Right atrium auricular region (tissue), 2 donors: ENCODE data around the gene HAL. TPM values are rescaled to one million over a fixed set of nuclear protein-coding genes. Genes with fewer than 3 reads are reported as not detected.

Experiments
- DNase-seq: peaks from one replicate; pipeline ENCODE4 v3.0.0-alpha.2; 2019; ENCODE audit warnings: low spot score
- H3K27ac ChIP-seq, 2 donors: fragments of 200-600 bp; sonication (generic); 1 replicate in 1 of 2; 2 replicates in 1 of 2; pipeline ENCODE4 v1.5.1; 2016 to 2019
- H3K27me3 ChIP-seq, 2 donors: fragments of 200-600 bp; sonication (generic); one replicate each; pipeline versions ENCODE4 v1.5.1 to v1.6.0; 2017 to 2019
- H3K36me3 ChIP-seq: fragments of 200-600 bp; sonication (generic); one replicate; pipeline ENCODE4 v1.5.1; 2016
- H3K4me1 ChIP-seq, 2 donors: fragments of 200-600 bp; sonication (generic); one replicate each; pipeline versions ENCODE4 v1.5.1 to v1.6.0; 2017 to 2019
- H3K4me3 ChIP-seq, 2 donors: fragments of 200-600 bp; sonication (generic); 1 replicate in 1 of 2; 2 replicates in 1 of 2; pipeline ENCODE4 v1.5.1; 2017 to 2019; ENCODE audit warnings: mild to moderate bottlenecking in 1 of 2, moderate library complexity in 1 of 2
- H3K9me3 ChIP-seq, 2 donors: fragments of 200-600 bp; sonication (generic); one replicate each; pipeline ENCODE4 v1.5.1; 2019
- total RNA-seq, 2 donors: library from RNA; depleted of rRNA; stranded (reverse); fragments of >200 nt; gene quantifications; one replicate each; pipeline ENCODE4 v1.1.0, GENCODE V29; 2016
- TF ChIP-seq, protein P1 (sequence below), 2 donors: fragments of 200-600 bp; sonication (generic); IDR thresholded peaks; one replicate each; pipeline ENCODE4 v1.5.1; 2019; ENCODE audit warnings: antibody characterized with exemption in 2 of 2

HAL gene
- total RNA-seq, 2 donors from 2014 or later: 0.24 to 0.93 TPM

DNA sequence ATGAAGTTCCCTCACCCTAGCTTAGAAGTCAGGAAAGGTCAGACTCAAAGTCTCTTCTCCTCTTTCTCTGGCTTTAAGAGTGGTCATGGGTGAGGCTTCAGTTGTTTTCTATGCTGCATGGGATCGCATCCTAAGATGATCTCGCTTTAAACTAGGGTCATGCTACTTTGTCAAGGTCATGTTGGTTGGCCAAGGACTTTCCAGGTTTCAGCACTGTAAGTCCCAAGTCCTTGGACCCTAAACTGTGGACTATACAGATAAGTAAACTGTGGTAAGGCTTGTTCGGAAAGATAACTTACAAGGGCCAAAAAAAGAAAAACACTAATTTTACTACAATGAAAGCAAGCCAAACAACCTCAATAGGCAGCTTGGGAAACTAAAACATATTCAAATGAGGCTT is 17.4 kb downstream of the HAL start:
- TF ChIP-seq, protein P1, sequence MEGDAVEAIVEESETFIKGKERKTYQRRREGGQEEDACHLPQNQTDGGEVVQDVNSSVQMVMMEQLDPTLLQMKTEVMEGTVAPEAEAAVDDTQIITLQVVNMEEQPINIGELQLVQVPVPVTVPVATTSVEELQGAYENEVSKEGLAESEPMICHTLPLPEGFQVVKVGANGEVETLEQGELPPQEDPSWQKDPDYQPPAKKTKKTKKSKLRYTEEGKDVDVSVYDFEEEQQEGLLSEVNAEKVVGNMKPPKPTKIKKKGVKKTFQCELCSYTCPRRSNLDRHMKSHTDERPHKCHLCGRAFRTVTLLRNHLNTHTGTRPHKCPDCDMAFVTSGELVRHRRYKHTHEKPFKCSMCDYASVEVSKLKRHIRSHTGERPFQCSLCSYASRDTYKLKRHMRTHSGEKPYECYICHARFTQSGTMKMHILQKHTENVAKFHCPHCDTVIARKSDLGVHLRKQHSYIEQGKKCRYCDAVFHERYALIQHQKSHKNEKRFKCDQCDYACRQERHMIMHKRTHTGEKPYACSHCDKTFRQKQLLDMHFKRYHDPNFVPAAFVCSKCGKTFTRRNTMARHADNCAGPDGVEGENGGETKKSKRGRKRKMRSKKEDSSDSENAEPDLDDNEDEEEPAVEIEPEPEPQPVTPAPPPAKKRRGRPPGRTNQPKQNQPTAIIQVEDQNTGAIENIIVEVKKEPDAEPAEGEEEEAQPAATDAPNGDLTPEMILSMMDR (IDR thresholded peaks at IDR 0.05): no peak
- H3K9me3 ChIP-seq: no peaks in the 10 kb centered on the region
- no peaks in the 10 kb centered on the region for H3K36me3 ChIP-seq
- no peaks in the 10 kb centered on the region for H3K27me3 ChIP-seq
- no peak overlapping the region for H3K4me3 ChIP-seq
- no peak for DNase-seq
- no peaks in the 10 kb centered on the region for H3K4me1 ChIP-seq
- no peak overlapping the region for H3K27ac ChIP-seq

GRCh38 chr12:95978351-95978750 is 17.8 kb downstream of the HAL start:
- Histone ChIP-seq H3K4me3 (no peak overlapping the region), H3K27ac (no peak overlapping the region), H3K36me3 (no peaks in the 10 kb centered on the region), H3K27me3 (no peaks in the 10 kb centered on the region), H3K9me3 (no peaks in the 10 kb centered on the region), H3K4me1 (no peaks in the 10 kb centered on the region)
- TF ChIP-seq, protein P1 (IDR thresholded peaks at IDR 0.05): no peak
- DNase-seq: peak; percentile 13

DNA sequence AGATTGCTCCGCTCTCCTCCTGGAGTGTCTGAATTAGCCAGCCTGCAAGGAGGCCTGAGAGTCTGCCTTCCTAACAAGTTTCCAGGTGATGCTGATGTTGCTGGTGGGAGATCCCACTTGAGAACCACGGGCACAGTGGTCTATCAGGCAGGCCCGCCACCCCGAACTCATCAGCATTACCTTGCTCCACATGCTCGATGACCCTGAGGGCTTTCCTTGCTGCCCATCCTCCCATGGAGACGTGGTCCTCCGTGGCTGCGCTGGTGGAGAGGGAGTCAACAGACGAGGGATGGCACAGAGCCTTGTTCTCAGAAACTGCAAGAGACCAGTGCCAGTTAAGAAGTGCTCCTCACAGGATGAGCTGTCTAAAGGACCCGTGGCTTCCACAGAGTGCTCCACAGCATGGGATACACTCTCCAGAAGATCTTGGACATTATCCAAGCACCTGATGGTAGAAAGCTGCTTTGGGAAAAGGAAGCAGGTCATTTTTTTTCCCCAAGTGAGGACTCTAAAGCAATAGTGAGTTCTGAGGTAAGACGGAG is 18.3 kb downstream of the HAL start:
- H3K4me1 ChIP-seq: no peaks in the 10 kb centered on the region
- TF ChIP-seq, protein P1 (IDR thresholded peaks at IDR 0.05): no peak
- no peaks in the 10 kb centered on the region for H3K27me3 ChIP-seq
- H3K36me3 ChIP-seq: no peaks in the 10 kb centered on the region
- no peak overlapping the region for H3K27ac ChIP-seq
- H3K4me3 ChIP-seq: no peak overlapping the region
- no peaks in the 10 kb centered on the region for H3K9me3 ChIP-seq
- DNase-seq: peak; percentile 28

DNA sequence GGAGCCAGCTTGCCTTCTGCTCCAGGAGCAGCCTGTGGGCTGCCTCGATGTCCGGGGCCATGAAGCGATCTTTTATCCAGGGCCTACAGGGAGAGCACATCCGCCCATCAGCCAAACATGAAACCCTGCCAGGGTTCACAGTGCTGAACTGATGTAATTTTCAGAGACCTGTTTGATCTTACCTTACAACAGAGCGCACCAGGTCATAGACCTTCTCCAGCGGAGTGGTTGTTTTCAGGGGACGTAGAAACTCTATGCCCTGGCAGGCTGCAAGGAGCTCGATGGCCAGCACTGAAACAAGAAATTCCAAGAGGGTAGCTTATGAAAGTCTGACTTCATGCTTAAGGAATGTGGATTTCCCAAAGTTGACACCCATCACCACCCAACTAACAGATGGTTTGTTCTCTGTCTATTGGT is 19.7 kb downstream of the HAL start:
- Histone ChIP-seq H3K36me3 (no peaks in the 10 kb centered on the region), H3K4me1 (no peaks in the 10 kb centered on the region), H3K9me3 (no peaks in the 10 kb centered on the region), H3K27me3 (no peaks in the 10 kb centered on the region), H3K27ac (no peak overlapping the region), H3K4me3 (no peak overlapping the region)
- TF ChIP-seq, protein P1 (IDR thresholded peaks at IDR 0.05): no peak
- peak; percentile 36 for DNase-seq

- H3K4me1 ChIP-seq: no peaks in the 10 kb centered on the region
- no peaks in the 10 kb centered on the region for H3K27me3 ChIP-seq
- TF ChIP-seq, protein P1 (IDR thresholded peaks at IDR 0.05): no peak
- H3K4me3 ChIP-seq: no peak overlapping the region
- H3K9me3 ChIP-seq: no peaks in the 10 kb centered on the region
- H3K36me3 ChIP-seq: no peaks in the 10 kb centered on the region
- H3K27ac ChIP-seq: no peak overlapping the region
- DNase-seq: no peak
Measured at GRCh38 chr12:95975491-95975890, 20.7 kb downstream of the HAL start.

- H3K27me3 ChIP-seq: no peaks in the 10 kb centered on the region
- H3K9me3 ChIP-seq: no peaks in the 10 kb centered on the region
- no peak for DNase-seq
- no peak overlapping the region for H3K4me3 ChIP-seq
- no peaks in the 10 kb centered on the region for H3K36me3 ChIP-seq
- H3K4me1 ChIP-seq: no peaks in the 10 kb centered on the region
- TF ChIP-seq, protein P1 (IDR thresholded peaks at IDR 0.05): no peak
- H3K27ac ChIP-seq: no peak overlapping the region
Measured at GRCh38 chr12:95974358-95974757, 21.8 kb downstream of the HAL start.
